ENCODE data around the gene ZNF622.
A peak's percentile ranks its signal among the peaks of the same experiment; 100 is the strongest.
"Not testable (repeated sequence)": the region's sequence is repeated elsewhere in the genome, so short reads cannot be mapped to it uniquely, and the experiment has no call there.

Gene ZNF622

DNA sequence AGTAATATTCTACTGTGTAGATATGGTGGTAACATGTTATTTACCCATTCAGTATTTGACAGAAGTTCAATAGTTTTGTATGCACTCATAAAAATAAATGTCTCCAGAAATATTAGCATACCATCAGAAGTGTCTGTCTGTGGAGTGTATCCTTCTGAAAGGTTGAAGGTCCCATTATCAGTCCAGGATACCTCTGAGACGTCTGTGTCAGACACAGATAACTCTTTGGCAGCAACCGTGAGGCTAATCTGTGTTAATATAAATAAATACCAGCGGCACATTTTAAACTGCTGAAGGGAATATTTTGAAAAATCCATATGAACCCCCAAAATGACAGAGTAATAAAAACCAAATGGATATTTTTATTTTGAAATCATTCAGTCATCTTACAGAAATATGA, 11.9 kb upstream of the ZNF622 start:
- no peak for DNase-seq

- DNase-seq: not testable (repeated sequence)
Measured at GRCh38 chr5:16476417-16476816, 10.8 kb upstream of the ZNF622 start.

GRCh38 chr5:16471387-16471786, 5.8 kb upstream of the ZNF622 start:
- DNase-seq: no peak

- DNase-seq: peak in 1 of 2 experiments; percentile 20
Measured at GRCh38 chr5:16467363-16468219, 2.0 kb upstream of the ZNF622 start.

- no peak for DNase-seq
Measured at GRCh38 chr5:16464664-16465543, 696 bp downstream of the ZNF622 start.

DNA sequence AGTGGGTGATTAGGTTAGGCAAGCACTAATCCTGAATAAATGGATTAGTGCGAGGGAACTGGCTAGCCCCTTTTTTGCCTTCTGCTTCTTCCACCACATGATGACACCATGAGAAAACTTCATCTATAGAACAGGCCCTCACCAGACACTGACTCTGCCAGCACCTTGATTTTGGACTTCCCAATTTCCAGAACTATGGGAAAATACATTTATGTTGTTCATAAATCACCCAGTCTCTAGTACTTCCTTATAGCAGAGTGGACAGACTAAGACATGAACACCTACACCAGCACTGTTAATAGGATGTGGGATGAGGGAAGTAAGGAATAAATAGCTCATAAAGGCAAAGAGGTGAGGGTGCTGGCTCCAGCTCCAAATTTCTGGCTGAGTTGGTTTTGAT, 1.4 kb downstream of the ZNF622 start:
- no peak for DNase-seq

DNA sequence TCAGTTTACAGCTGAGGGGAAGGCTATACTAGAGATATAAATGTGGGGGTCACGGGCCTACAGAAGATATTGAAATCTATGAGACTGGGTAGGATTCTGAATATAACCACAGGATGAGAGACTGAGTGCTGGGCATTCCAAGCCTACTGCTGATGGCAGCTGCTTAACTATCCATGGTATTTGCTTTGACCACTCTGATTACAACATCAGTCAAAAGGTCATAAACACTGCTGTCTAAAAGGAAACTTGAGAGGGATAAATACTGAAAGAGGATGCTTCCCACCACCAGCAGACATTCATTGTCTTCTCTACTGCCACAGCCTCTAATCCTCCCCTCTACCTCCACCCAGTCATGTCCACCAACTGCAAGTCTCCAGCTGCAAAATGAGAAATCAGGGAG, 3.8 kb downstream of the ZNF622 start:
- DNase-seq: no peak

GRCh38 chr5:16461026-16461425, 4.6 kb downstream of the ZNF622 start:
- no peak for DNase-seq

DNA sequence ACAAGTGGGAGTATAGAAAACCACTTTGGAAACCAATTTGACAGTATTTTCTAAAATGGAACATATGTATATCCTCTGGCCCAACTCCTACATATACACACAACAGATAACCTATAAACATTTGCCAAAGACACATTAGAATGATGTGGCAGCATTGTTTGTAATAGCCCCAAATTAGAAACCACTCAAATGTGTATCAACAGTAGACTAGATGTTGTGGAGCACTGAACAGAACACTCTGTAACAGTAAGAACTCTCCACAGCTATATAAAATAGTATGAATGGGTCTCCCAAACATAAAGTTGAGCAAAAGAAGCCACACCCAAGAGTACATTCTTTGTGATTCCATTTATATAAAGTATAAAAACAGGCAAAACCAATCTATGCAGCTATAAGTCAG, 6.1 kb downstream of the ZNF622 start:
- no peak for DNase-seq

GRCh38 chr5:16457853-16458252, 7.7 kb downstream of the ZNF622 start:
- DNase-seq: no peak

DNA sequence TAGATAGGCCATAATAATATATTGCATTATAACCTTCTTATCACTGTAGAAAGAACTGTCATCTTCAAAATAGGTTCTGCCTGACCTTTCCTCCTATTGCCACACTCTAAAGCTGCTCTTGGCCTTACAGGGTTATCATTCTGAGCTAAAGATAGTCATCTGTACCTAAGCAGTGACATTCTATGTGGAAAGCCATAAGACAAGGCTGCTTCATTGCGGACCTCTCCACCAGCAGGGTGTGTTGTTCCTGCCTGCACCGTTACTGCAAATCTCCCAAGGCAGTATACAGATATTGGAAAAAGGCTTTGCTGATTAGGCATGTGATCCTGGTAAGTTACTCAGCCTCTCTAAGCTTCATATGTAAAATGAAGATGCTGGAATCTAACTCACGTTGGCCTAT, 8.1 kb downstream of the ZNF622 start:
- DNase-seq: no peak

- peak; percentile 28 to 35 for DNase-seq
Measured at GRCh38 chr5:16456103-16456832, 9.3 kb downstream of the ZNF622 start.

DNA sequence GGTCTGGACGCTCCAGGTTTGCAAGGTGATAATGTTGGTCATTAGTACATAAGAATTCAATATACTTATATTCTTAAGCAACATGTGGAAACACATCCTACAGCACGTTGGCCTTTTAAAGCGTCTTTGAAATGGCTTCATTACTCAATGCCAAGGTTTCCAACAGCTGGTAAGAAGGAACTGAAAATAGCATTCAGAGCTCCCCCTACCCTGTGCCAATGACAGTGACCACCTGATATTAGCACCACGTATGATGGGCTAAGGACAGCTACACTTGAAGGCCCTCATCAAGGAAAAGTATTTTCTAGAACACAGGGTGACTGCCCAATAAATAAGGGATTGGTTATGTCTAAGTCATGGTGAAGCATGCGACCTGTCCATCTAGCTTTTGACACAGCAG, 9.9 kb downstream of the ZNF622 start:
- no peak for DNase-seq

DNA sequence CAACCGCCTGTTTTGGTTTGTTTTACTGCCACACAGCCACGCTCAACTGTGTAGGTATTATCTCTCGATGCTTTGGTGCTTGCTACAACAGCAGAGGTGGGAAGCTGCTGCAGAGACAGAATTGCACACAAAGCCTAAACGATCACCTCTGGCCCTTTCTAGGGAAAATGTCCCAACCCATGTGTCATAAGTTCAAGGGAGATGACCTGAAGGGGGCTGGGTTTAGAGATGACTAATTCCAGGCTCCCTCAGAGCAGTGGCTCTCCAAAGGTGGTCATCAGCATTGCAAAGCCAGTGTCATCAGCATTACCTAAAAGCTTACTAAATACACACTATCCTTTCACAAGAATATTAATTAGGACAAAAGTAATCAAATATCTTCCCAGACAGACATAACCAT, 10.9 kb downstream of the ZNF622 start:
- no peak for DNase-seq

GRCh38 chr5:16453609-16454008, 12.0 kb downstream of the ZNF622 start:
- DNase-seq: no peak

DNA sequence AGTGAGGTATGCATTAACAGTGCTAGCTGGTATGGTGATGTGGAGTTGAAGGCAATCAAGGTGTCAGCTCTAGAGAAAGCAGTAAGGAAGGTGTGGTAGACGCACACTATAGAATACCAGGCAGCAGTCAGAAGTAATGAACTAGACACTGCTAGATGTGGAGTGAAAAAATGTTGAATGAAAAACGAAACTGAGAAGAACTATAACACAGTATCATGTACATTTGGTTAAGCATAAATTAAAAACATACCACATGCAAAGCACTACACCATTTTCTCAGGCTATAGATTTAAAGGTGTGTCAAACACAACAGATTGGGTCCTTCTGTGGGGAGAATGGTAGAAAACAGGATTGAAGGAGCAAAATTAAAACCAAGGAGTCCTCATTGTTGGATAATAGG, 15.4 kb downstream of the ZNF622 start:
- DNase-seq: no peak

- no peak for DNase-seq
Measured at GRCh38 chr5:16446993-16447392, 18.6 kb downstream of the ZNF622 start.

DNA sequence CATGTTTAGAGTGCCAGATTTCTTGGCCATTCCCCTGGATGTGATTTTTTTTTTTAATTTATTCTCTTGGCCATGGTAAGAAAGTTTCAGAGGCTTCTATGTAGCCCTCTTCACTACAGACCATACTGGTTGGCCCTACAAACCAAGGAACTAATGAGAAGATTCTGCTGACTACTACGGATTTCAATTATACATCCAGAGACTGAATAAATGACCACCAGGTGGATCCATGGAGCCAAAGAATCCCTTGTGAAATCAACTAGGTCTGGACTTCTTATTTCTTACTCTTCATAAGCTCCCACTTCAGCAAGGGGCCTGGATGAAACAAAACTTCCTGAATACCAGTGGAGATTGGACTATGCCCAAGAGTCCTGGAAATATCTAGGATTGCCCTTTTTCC, 27.6 kb downstream of the ZNF622 start:
- DNase-seq: no peak

- DNase-seq: not testable (repeated sequence)
Measured at GRCh38 chr5:16436065-16436682, 29.4 kb downstream of the ZNF622 start.

GRCh38 chr5:16431490-16431889, 34.1 kb downstream of the ZNF622 start:
- no peak for DNase-seq

DNA sequence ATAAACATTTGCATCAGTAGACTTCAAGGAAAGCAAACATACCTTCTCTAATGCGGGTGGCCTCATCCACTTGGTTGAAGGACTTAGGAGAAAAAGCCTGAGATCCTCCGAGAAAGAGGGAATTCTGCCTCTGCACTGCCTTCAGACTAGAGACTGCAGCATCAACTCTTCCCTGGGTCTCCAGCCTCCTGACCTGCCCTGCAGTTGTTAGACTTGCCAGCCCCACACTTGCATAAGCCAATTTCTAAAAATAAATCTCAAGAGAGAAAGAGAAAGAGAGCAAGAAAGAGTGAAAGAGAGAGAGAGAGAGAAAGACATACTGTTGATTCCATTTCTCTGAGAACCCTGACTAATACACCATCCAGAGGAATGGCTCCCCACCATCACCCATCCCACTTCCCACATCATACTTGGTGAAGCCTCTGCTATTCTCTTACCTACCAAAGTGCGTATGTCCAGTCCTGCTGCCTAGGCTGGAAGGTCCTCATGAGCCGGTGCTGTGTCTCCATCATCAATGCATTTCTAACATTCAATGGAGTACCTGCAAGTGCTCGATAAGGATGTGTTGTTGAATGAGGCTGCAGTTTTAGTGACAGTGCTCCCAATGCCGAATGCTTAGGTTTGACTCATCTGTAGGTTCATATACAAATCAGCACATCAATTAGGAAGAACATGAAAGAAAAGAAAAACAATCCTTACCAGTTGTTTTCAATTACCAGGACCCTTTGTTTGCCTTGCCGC, 35.1 kb downstream of the ZNF622 start:
- no peak for DNase-seq

DNA sequence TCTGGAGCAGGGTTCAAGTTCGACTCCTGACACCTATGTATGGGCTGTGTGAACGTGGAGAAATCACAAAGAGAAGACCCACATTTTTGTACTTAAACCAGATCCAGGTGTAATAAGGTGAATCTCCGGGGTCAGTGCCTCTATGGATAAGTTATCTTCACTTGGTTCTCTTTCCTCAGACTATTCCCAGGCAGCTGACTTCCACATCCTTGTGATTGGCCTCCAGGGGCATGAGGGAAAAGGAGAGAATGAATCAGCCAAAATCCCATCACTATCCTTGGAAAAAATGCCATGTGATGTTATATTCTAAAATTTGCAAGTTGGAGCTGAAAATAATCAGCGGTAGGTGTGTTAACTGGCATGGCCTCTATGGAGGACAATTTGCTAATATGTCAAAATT, 37.2 kb downstream of the ZNF622 start:
- no peak for DNase-seq

Measured in activated CD4-positive, alpha-beta T cell treated with anti-CD3 and anti-CD28 coated beads, Interleukin-2, amount 50 U/mL, for 48 hours (primary cell).